HepG2 (cell line): Measurements from ENCODE around the gene CSNK2B. TPM values are rescaled to one million over a fixed set of nuclear protein-coding genes. Genes with fewer than 3 reads are reported as not detected.

ENCODE experiments used
- BRD4 ChIP-seq: sonication (generic); formaldehyde crosslinking; IDR thresholded peaks from 2 replicates; pipeline ENCODE4 v1.4.0; 2020; ENCODE audit warnings: missing genetic modification reagents
- EEA1 ChIP-seq: sonication (generic); formaldehyde crosslinking; IDR thresholded peaks from 2 replicates; pipeline ENCODE4 v1.5.1; 2020; ENCODE audit warnings: mild to moderate bottlenecking, missing genetic modification reagents, borderline replicate concordance
- EP300 ChIP-seq, 3 experiments: sonication (generic) in 1 of 3; formaldehyde crosslinking in 1 of 3; IDR thresholded peaks; 2 replicates each; pipeline versions ENCODE4 v1.5.1 to v1.6.1; 2011 to 2020; ENCODE audit warnings: low read depth in 2 of 3, low read length in 2 of 3, borderline replicate concordance in 1 of 3, improper control_type of control experiment in 1 of 3, mild to moderate bottlenecking in 1 of 3, missing genetic modification reagents in 1 of 3, moderate library complexity in 1 of 3
- FOXO1 ChIP-seq: sonication (generic); formaldehyde crosslinking; IDR thresholded peaks from 2 replicates; pipeline ENCODE4 v1.4.0; 2020; ENCODE audit warnings: missing genetic modification reagents
- FOXP1 ChIP-seq, 2 experiments: fragments of 450-650 bp in 1 of 2; IDR thresholded peaks; 2 replicates each; pipeline ENCODE4 v1.6.1; 2017 to 2018; ENCODE audit warnings: antibody characterized with exemption in 1 of 2
- HNRNPUL1 ChIP-seq: fragments of 200-400 bp; formaldehyde crosslinking; IDR thresholded peaks from 2 replicates; pipeline ENCODE4 v1.6.1; 2017; ENCODE audit warnings: low read depth, mild to moderate bottlenecking, low read length, moderate library complexity
- MAFF ChIP-seq: IDR thresholded peaks from 2 replicates; pipeline ENCODE4 v1.6.1; 2011; ENCODE audit warnings: low read depth, low read length, improper control_type of control experiment
- MED13 ChIP-seq: sonication (generic); formaldehyde crosslinking; IDR thresholded peaks from 2 replicates; pipeline ENCODE4 v1.5.0; 2020; ENCODE audit warnings: missing genetic modification reagents
- NFIC ChIP-seq: IDR thresholded peaks from 2 replicates; pipeline ENCODE4 v1.6.1; 2012; ENCODE audit warnings: mild to moderate bottlenecking, low read length, inconsistent platforms
- NFKB2 ChIP-seq: sonication (generic); formaldehyde crosslinking; IDR thresholded peaks from 2 replicates; pipeline ENCODE4 v1.4.0; 2020; ENCODE audit warnings: missing genetic modification reagents, borderline replicate concordance
- RBM22 ChIP-seq: fragments of 200-400 bp; formaldehyde crosslinking; optimal IDR thresholded peaks from 2 replicates; pipeline ENCODE3; 2017; ENCODE audit warnings: mild to moderate bottlenecking, low read length, moderate library complexity
- RFX5 ChIP-seq: IDR thresholded peaks from 2 replicates; pipeline ENCODE4 v1.6.1; 2011; ENCODE audit warnings: low read depth, low read length, improper control_type of control experiment
- SIN3B ChIP-seq: fragments of 150-350 bp; IDR thresholded peaks from 2 replicates; pipeline ENCODE4 v1.6.1; 2014; ENCODE audit warnings: low read length
- SP140L ChIP-seq: sonication (generic); formaldehyde crosslinking; IDR thresholded peaks from 2 replicates; pipeline ENCODE4 v1.4.0; 2020; ENCODE audit warnings: missing genetic modification reagents, borderline replicate concordance
- ZFP36L2 ChIP-seq: sonication (generic); formaldehyde crosslinking; IDR thresholded peaks from 2 replicates; pipeline ENCODE4 v1.4.0; 2020; ENCODE audit warnings: missing genetic modification reagents
- ZKSCAN8 ChIP-seq: IDR thresholded peaks from 2 replicates; pipeline ENCODE4 v1.6.1; 2016; ENCODE audit warnings: borderline replicate concordance, missing genetic modification reagents, missing compliant biosample characterization
- ZMYM2 ChIP-seq: sonication (generic); formaldehyde crosslinking; IDR thresholded peaks from 2 replicates; pipeline ENCODE4 v1.8.0; 2022; ENCODE audit warnings: mild to moderate bottlenecking, missing genetic modification reagents
- ZNF274 ChIP-seq: sonication (generic); formaldehyde crosslinking; IDR thresholded peaks from 2 replicates; pipeline ENCODE4 v1.5.1; 2020; ENCODE audit warnings: mild to moderate bottlenecking, missing genetic modification reagents
- ZNF30 ChIP-seq: sonication (generic); formaldehyde crosslinking; IDR thresholded peaks from 2 replicates; pipeline ENCODE4 v1.5.0; 2020; ENCODE audit warnings: mild to moderate bottlenecking, missing genetic modification reagents
- ZNF672 ChIP-seq: sonication (generic); formaldehyde crosslinking; IDR thresholded peaks from 2 replicates; pipeline ENCODE4 v1.8.1; 2022; ENCODE audit warnings: missing genetic modification reagents
- ZNF709 ChIP-seq: sonication (generic); formaldehyde crosslinking; IDR thresholded peaks from 2 replicates; pipeline ENCODE4 v1.5.0; 2020; ENCODE audit warnings: mild to moderate bottlenecking, missing genetic modification reagents
- ZSCAN29 ChIP-seq: sonication (generic); formaldehyde crosslinking; conservative IDR thresholded peaks from 2 replicates; pipeline ENCODE4 v1.4.0; 2020; ENCODE audit warnings: mild to moderate bottlenecking, missing genetic modification reagents
- polyA plus RNA-seq, 8 experiments: library from polyadenylated mRNA; depleted of rRNA in 3 of 8; stranded (reverse) in 7 of 8; unstranded in 1 of 8; fragments of >200 nt; fragmentation: Illumina TruSeq in 4 of 8; extraction: Trizol in 4 of 8; gene quantifications; 2 replicates each; pipeline versions ENCODE4 v1.2.1 to v1.2.3, GENCODE V29; 2011 to 2016; ENCODE audit warnings: low read depth in 4 of 8, missing spikeins in 1 of 8, mixed read lengths in 1 of 8; ENCODE audit not compliant: insufficient read depth in 1 of 8
- total RNA-seq, 5 experiments: library from RNA; depleted of rRNA; stranded (reverse); fragments of >200 nt; fragmentation: Illumina TruSeq; extraction: Trizol; gene quantifications; 2 replicates each; pipeline ENCODE4 v1.2.3, GENCODE V29; 2016; ENCODE audit warnings: low read depth in 1 of 5
- TF ChIP-seq, protein P1 (sequence below): sonication (generic); formaldehyde crosslinking; IDR thresholded peaks from 2 replicates; pipeline ENCODE4 v1.4.0; 2020; ENCODE audit warnings: low read depth, mild to moderate bottlenecking, missing genetic modification reagents
- TF ChIP-seq, protein P2 (sequence below): IDR thresholded peaks from 2 replicates; pipeline ENCODE4 v1.6.1; 2018; ENCODE audit warnings: missing genetic modification reagents, mild to moderate bottlenecking, missing compliant biosample characterization
- TF ChIP-seq, protein P3 (sequence below): sonication (generic); formaldehyde crosslinking; IDR thresholded peaks from 2 replicates; pipeline ENCODE4 v1.8.1; 2022; ENCODE audit warnings: low read depth, mild to moderate bottlenecking, missing genetic modification reagents

CSNK2B gene
- total and polyA plus RNA-seq, 2 of the 13 experiments (the other 11 are each of a cell fraction or from before 2014, with no cell fraction given) = 111 to 296 TPM

DNA sequence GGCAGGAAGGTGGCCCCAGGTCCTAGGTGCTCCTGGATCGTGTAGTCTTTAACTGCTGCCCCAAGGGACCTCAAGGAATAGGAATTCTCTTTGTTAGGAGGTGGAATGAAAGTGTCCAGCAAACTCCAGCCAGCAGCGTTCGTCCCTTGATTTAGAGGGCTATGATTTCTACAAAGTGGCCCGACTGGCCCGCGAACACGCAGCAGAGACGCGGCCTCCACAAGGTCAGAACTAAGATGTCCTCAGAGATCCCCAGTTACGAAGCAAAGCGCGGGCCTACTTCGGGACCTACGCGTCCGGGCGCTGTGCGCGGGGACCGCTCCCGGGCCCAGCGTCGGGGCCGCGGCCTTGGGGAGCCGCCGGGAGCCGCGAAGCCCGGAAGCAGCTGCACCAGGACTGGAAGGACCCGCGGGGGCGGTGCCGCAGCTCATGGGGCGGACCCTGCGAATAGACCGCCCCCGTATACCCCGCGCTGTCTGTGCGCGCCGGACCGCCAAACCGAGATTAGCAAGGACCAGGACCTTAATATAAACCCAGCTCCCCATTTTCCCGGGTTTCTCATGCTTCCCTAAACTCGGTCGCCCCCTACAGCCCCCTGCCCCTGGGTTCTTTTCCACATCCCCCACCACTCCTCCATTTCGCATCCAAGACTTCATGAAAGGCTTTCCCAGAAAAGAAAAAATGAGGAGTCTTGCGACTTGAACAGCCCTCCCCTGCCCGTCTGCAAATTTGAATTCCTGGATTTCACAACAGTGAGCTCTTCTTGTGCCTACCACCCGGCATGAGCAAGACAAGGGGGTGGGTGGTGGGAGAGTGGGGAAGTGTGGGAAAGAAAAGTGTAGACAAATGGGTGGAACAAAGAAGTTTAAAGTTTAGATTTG lies 5.3 kb upstream of the CSNK2B start, which contains the start of gene C6orf47 (continued):
- TF ChIP-seq RBM22 (peak; percentile 86), ZSCAN29 (CRISPR knock-in tag) (0 out of 2 replicates have a peak, but pooled peaks have one; percentile 5), ZNF672 (CRISPR knock-in tag) (no peak), ZNF709 (no peak), NFIC (no peak), ZMYM2 (CRISPR knock-in tag) (no peak), ZKSCAN8 (no peak; the same call in 1 of the 2 replicates), EP300 (IDR thresholded peaks at IDR 0.05; ENCODE audit: low read depth in 2 of 2, low read length in 2 of 2) (no peak), EP300 (CRISPR knock-in tag; IDR thresholded peaks at IDR 0.05; ENCODE audit: borderline replicate concordance) (peak; percentile 42; the same call in 1 of the 2 replicates), HNRNPUL1 (0 out of 2 replicates have a peak, but pooled peaks have one; percentile 56), SP140L (CRISPR knock-in tag) (no peak), SIN3B (no peak), ZFP36L2 (no peak), MED13 (CRISPR knock-in tag) (peak; percentile 55; the same call in 1 of the 2 replicates), ZNF30 (CRISPR knock-in tag) (no peak), FOXP1 (IDR thresholded peaks at IDR 0.05) (no peak), FOXP1 (CRISPR knock-in tag; IDR thresholded peaks at IDR 0.05) (no peak), RFX5 (no peak), EEA1 (CRISPR knock-in tag) (no peak; the same call in 1 of the 2 replicates), ZNF274 (peak; percentile 94; the same call in 1 of the 2 replicates), FOXO1 (CRISPR knock-in tag) (peak; percentile 11; the same call in 1 of the 2 replicates), MAFF (no peak), NFKB2 (CRISPR knock-in tag) (peak; percentile 94), BRD4 (CRISPR knock-in tag) (peak; percentile 88)
- TF ChIP-seq, protein P1, sequence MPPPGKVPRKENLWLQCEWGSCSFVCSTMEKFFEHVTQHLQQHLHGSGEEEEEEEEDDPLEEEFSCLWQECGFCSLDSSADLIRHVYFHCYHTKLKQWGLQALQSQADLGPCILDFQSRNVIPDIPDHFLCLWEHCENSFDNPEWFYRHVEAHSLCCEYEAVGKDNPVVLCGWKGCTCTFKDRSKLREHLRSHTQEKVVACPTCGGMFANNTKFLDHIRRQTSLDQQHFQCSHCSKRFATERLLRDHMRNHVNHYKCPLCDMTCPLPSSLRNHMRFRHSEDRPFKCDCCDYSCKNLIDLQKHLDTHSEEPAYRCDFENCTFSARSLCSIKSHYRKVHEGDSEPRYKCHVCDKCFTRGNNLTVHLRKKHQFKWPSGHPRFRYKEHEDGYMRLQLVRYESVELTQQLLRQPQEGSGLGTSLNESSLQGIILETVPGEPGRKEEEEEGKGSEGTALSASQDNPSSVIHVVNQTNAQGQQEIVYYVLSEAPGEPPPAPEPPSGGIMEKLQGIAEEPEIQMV (CRISPR knock-in tag) = peak; percentile 68
- TF ChIP-seq, protein P2, sequence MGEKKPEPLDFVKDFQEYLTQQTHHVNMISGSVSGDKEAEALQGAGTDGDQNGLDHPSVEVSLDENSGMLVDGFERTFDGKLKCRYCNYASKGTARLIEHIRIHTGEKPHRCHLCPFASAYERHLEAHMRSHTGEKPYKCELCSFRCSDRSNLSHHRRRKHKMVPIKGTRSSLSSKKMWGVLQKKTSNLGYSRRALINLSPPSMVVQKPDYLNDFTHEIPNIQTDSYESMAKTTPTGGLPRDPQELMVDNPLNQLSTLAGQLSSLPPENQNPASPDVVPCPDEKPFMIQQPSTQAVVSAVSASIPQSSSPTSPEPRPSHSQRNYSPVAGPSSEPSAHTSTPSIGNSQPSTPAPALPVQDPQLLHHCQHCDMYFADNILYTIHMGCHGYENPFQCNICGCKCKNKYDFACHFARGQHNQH (CRISPR knock-in tag) = peak; percentile 81; the same call in 1 of the 2 replicates
- TF ChIP-seq, protein P3, sequence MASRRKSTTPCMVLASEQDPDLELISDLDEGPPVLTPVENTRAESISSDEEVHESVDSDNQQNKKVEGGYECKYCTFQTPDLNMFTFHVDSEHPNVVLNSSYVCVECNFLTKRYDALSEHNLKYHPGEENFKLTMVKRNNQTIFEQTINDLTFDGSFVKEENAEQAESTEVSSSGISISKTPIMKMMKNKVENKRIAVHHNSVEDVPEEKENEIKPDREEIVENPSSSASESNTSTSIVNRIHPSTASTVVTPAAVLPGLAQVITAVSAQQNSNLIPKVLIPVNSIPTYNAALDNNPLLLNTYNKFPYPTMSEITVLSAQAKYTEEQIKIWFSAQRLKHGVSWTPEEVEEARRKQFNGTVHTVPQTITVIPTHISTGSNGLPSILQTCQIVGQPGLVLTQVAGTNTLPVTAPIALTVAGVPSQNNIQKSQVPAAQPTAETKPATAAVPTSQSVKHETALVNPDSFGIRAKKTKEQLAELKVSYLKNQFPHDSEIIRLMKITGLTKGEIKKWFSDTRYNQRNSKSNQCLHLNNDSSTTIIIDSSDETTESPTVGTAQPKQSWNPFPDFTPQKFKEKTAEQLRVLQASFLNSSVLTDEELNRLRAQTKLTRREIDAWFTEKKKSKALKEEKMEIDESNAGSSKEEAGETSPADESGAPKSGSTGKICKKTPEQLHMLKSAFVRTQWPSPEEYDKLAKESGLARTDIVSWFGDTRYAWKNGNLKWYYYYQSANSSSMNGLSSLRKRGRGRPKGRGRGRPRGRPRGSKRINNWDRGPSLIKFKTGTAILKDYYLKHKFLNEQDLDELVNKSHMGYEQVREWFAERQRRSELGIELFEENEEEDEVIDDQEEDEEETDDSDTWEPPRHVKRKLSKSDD = no peak
